Fibroblast of the aortic adventitia (primary cell): ENCODE results near the gene CDKN1A. TPM values are rescaled to one million over a fixed set of nuclear protein-coding genes. Genes with fewer than 3 reads are reported as not detected.
A peak's percentile ranks its signal among the peaks of the same experiment; 100 is the strongest.

ENCODE experiments used
- DNase-seq: peaks from one replicate; pipeline ENCODE4 v3.0.0-alpha.2; 2010; ENCODE audit warnings: low read depth
- H3K4me3 ChIP-seq: 2 replicates; pipeline ENCODE4 v1.5.1; 2011; ENCODE audit warnings: low read depth, mild to moderate bottlenecking, control low read depth, low read length, moderate library complexity
- total RNA-seq: library from RNA; depleted of rRNA; stranded (reverse); fragments of >200 nt; gene quantifications from 2 replicates; pipeline ENCODE4 v1.2.3, GENCODE V29; 2012; ENCODE audit warnings: low replicate concordance
- TF ChIP-seq, protein P1 (sequence below): IDR thresholded peaks from 2 replicates; pipeline ENCODE4 v1.5.1; 2011; ENCODE audit warnings: mild to moderate bottlenecking, low read length, control low read depth, inconsistent platforms; ENCODE audit not compliant: insufficient read depth

The CDKN1A gene
- total RNA-seq, 1 donor: 246 TPM

- no peak overlapping the region for H3K4me3 ChIP-seq
- TF ChIP-seq, protein P1, sequence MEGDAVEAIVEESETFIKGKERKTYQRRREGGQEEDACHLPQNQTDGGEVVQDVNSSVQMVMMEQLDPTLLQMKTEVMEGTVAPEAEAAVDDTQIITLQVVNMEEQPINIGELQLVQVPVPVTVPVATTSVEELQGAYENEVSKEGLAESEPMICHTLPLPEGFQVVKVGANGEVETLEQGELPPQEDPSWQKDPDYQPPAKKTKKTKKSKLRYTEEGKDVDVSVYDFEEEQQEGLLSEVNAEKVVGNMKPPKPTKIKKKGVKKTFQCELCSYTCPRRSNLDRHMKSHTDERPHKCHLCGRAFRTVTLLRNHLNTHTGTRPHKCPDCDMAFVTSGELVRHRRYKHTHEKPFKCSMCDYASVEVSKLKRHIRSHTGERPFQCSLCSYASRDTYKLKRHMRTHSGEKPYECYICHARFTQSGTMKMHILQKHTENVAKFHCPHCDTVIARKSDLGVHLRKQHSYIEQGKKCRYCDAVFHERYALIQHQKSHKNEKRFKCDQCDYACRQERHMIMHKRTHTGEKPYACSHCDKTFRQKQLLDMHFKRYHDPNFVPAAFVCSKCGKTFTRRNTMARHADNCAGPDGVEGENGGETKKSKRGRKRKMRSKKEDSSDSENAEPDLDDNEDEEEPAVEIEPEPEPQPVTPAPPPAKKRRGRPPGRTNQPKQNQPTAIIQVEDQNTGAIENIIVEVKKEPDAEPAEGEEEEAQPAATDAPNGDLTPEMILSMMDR: no peak
- no peak for DNase-seq
Observed at GRCh38 chr6:36691612-36692011, 13.1 kb downstream of the CDKN1A start.

DNA sequence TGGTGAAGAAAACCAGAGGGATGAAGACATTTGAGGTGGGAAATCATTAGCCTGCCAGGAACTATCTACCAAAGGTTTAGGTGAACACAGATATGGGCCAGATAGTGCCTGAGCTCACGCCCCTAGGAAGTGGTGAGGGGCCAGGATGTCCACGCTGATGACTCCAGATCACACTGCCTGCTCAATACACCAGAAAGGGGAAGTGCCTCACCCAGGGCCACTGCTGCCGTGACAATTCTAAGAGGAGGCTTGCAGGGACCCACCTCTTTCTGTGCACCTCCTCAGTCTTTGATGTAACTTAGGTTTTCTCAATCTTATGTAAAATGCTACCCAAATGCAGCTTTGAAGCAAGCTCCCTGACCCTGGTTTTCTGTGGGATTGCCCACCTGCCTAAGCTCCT is 13.7 kb downstream of the CDKN1A start:
- TF ChIP-seq, protein P1: no peak
- H3K4me3 ChIP-seq: no peak overlapping the region
- DNase-seq: no peak

GRCh38 chr6:36692861-36693702 is 14.6 kb downstream of the CDKN1A start:
- H3K4me3 ChIP-seq: no peak overlapping the region
- TF ChIP-seq, protein P1: no peak
- DNase-seq: peak; percentile 24

- TF ChIP-seq, protein P1: no peak
- no peak for DNase-seq
- no peak overlapping the region for H3K4me3 ChIP-seq
Observed at GRCh38 chr6:36694616-36695015, 16.1 kb downstream of the CDKN1A start.

DNA sequence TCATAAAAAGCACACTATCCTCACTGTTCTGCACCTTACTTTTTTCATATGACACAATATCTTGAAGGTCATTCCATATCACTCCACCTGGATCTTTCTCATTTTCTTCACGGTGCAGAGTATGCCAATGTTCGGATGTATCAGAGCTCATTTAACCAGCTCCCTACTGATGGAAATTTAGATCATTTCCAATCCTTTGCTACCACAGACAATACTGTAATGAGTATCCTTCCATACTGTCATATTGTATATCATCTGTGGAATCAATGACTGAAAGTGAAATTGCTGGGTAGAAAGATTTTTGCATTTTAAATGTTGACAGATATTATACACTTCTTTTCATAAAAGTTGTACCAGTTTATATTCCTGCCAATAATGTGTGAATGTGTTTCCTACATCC is 16.9 kb downstream of the CDKN1A start:
- DNase-seq: no peak

DNA sequence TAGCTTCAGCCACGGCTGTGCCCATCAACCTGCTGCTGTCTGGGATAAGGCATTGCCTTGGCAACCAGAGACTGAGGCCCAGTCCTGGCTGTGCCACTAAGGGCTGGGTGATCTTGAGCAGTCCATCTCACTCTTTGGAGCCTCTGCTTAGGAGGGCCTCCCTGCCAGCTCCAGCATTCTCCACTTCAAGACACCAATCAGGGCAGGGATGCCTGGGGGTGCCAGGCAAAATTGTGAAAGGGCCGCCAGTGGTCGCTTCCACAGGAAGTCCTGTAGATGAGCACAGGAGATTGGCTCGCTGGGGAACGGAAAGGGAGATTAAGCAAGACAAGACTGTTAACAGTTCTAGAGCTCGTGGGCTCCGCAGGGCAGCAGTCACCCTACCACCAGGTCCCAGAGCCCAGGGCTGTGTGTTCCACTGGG is 19.0 kb downstream of the CDKN1A start, which contains the start of gene RAB44:
Gene RAB44, plus strand, starts transcription at position 346 of the 423 bp plus-strand sequence. CDS start 6,410 bp downstream, outside the sequence.
- TF ChIP-seq, protein P1: no peak
- no peak within 1 kb of the TSS for H3K4me3 ChIP-seq
- DNase-seq: no peak

More for the DNA sequence above, 16.9 kb downstream of the CDKN1A start:
- no peak overlapping the region for H3K4me3 ChIP-seq
- TF ChIP-seq, protein P1: no peak
